ENCODE data around the gene NDUFA8.

- TF ChIP-seq CTCF (IDR thresholded peaks at IDR 0.05) (no peak), POLR2AphosphoS5 (IDR thresholded peaks at IDR 0.05) (no peak)
These were observed 32.8 kb upstream of the NDUFA8 start for GRCh38 chr9:122192261-122192875.
